Fibroblast of skin of right biceps (primary cell): ENCODE data around the gene SLC6A1.

Experiments
- DNase-seq: peaks from one replicate; pipeline ENCODE4 v3.0.0-alpha.2; 2013

SLC6A1 gene

DNA sequence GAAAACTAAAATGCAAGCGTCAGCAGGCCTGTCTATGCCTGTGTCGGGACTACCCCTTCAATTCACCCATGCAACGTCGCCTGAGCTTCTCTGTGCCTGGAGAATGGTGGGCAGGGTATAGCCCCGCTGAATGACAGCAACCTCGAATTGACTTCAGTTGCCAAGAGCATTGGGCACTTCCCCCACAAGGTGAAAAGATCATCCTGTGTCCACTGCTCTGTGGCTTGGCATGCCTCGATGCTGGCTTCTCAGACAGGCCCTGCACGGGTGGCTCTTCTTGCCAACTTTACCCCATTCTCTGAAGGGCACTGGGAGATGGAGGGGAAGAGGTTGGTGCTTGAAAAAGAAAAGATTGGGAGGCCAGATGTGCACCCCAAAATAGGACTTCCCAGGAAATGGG is 3.3 kb downstream of the SLC6A1 start:
- DNase-seq, result no peak

DNA sequence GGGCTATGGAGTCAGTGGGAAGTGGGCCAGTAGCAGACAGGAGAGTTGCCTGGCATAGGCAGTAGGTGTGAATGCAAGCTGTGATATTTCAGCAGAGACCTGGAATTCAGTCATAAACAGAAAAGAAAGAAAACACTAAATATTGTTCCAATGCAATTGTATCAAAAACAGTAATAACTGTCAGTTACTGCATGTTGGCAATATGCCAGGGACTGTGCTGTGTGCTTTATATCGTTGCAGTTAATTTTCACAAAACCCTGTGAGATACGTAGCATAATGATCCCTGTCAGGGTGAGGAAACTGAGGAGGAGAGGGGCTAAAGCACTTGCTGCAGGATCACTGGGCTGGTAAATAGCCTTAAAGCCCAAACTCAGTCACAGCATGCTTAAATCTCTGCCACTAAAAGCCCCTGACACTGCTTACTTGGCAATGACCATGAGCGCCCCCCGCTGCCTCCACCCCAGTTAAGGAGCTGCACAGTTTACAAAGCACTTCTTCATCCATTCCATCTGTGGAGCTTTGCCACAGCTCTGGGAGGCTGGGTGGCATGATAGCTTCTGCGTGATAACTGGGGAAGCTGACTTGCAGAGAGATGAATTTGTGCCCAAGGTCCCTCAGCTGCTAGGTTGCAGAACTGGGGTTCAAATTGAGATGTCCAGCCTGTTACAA is 3.9 kb downstream of the SLC6A1 start:
- no peak for DNase-seq

DNA sequence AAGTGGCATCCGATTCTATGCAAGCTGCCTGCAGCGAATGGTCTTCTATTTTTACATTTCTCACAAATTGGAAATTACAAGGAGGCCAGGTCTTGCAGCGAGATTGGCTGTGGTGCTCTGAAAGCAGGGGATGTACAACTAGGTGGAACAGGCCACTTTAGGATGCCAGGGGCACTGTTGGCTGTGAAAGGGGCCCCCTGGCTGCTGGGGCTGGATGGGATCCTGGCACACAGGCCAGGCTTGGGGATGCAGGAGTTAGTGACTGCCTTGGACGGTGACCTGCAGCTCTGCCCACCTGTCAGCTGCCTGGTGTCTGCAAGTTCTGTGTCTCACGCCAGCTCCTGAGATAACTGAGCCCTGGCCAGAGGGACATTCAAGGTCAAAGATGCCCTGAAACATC is 4.6 kb downstream of the SLC6A1 start:
- DNase-seq, result no peak

- no peak for DNase-seq
Observed at GRCh38 chr3:10998542-10998941, 6.0 kb downstream of the SLC6A1 start.

DNA sequence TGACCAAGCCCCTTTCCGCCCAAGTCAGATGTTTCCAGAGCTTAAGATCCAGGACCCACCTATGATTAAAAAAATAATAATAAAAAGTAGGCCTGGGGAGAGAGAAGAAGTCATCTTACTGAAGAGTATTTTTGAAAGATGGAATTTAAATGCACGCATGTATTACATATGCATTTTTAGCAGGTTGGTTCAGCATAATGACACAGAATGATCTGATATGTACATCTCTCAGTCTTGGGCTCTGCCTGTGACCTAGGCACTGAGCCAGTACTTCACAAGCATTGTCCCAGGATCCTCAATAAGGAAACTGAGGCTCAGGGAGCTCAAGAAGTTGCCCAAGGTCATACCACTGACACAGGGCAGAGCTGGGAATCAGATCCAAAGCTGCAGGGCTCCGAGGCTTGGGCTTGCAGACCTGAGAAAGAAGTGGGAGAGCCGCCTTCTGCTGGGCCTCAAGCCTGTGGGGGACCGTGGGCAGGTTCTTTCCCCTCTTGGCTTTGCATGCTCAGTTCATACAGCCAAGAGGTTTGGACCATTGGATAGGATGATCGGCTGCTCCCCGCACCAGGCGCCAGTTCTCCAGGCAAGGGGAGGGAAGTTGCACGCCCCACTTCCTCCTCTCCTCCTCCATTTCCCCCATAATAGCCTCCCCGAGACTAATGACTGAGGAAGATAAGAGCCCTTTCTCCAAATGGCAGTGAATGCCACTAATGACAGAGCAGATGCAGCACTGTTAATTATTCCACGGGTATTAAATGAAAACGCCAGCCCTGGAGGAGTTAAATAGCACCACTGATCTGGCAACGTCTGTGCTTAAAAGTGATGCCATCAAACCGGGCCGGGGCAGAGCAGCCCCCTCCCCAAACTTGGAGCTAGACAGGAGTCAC is 6.9 kb downstream of the SLC6A1 start:
- no peak for DNase-seq

GRCh38 chr3:11000528-11000927 is 8.0 kb downstream of the SLC6A1 start:
- DNase-seq, result no peak

- DNase-seq, result no peak
Observed at GRCh38 chr3:11001020-11001657, 8.6 kb downstream of the SLC6A1 start.

DNA sequence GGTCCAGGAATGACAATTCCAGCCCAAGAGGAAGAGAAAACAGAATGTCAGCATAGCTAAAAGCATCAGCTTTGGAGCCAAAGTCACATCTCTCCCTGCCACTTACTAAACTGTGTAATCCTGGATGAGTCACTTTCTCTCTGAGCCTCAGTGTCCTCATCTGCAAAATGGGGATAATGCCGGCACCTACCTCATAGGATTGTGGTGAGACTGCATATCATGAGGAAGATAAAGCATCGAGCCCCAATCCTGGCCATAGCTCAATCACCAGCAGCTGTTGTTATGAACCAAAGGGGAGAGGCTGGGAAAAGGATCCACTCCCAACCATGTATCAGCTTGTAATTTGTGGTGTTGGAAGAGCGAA is 9.1 kb downstream of the SLC6A1 start:
- DNase-seq, result no peak

GRCh38 chr3:11002371-11002807 is 9.8 kb downstream of the SLC6A1 start:
- no peak for DNase-seq

- DNase-seq, result no peak
Observed at GRCh38 chr3:11004563-11004962, 12.0 kb downstream of the SLC6A1 start.

- DNase-seq, result no peak
Observed at GRCh38 chr3:11005686-11006256, 13.2 kb downstream of the SLC6A1 start.

DNA sequence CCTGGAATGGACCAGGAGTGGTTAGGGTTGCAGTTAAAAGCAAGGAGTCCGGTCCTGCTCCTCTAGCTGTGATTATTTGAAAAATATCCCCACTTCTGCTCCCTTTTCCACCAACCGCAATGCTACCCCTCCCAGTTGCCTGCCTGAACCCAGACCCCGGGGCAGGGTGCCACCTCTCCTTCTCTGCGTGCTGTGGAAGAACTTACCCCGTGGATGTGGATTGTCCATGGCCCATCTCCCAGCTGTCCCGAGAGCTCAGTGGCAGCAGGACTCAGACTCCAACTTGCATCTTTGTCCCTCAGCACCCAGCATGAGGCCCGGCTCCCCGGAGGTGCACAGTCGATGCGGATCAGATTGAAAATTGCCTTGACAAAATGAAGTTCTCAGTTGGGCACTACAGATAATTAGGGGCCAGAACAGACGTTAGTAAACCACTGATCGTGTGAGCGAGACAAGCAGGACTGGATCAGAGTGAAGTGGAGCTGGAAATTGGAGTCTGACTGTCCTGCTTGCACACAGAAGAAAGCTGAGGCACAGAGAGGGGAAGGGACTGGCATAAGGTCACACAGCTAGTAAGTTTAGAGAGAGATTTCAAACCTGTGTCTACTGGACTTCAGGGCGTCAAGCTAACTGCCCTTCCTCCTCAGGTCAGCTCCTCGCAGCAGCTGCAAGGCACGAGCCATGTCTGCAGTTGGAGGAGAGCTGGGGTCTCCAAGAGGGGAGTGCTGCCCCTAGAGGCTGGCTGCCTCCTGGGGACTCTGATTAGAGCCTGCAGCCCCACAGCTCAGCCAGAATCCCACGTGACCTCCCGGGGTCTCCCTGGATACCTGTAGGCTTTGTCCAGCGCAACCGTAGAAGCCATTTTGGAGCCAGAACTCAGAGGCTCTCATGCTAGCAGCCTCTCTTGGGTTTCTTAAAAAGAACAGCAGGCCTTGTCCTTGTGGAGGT is 14.7 kb downstream of the SLC6A1 start:
- DNase-seq, result no peak

DNA sequence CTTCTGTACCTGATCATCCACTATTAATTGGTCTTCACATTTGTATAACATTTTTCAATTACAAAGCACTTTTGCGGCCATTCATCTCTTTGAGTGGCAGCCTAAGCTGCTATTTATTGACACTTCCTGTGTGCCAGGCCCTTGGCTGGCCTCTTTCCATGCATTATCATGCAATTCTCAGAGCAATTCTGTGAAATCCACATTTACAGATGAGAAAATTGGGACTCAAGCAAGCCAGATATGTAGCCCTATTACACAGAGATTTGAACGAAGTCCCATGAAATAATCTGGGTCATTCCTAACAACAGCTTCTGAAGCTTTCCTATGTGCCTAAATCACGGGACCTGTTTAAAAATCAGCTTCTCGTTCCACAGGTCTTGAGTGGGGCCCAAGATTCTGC is 17.4 kb downstream of the SLC6A1 start:
- no peak for DNase-seq

DNA sequence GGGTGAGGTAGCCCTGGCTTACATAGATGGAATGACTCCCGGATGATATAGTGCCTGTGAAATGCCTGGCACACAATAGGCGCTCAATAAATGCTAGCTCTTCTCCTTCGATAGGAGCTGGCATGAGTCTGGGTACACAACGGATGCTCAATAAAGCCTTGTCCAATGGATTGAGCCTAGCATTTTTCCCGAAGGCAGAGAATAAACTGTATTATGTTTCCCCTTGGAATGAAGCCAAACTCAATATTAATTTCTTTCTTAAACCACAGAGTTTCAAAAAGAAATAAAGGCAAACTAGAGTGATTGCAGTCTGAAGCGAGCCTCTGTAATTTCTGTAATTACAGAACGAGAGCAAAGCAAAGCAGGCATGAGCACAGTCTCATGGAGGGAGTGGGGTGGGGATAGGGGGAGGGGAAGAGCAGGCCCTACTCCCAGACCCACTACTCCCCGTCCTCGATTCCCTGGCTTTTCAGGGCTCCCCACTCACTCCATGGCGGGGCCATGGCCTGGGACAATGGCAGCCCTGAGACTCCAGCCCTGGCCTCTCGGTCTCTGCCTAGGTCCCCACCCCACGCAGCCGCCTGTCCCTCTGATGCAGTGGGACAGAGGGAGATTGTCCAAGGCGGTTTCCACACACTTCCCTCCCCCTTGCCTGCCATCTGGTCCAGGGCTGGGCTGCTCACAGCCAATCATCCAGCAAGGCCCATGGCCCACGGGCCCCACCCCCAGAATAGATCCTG is 18.0 kb downstream of the SLC6A1 start:
- no peak for DNase-seq

DNA sequence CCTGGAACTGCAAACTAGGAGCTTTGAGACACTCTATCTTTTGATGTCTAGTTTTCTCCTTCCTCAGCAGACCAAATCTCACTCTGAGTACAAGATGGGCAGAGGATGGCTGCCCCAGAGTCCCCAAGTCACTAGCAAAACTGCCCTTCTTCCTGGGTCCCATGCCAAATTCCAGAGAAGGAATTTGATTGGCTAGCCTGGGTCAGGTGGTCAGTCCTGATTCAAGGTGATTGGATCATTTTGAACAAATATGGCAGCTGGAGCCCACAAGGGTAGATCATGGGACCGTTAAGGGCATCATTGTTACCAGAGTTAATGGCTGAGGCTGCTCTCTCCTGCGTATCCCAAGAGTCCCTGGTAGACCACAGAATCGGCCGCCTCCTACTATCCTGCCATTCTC is 21.7 kb downstream of the SLC6A1 start:
- DNase-seq, result no peak

DNA sequence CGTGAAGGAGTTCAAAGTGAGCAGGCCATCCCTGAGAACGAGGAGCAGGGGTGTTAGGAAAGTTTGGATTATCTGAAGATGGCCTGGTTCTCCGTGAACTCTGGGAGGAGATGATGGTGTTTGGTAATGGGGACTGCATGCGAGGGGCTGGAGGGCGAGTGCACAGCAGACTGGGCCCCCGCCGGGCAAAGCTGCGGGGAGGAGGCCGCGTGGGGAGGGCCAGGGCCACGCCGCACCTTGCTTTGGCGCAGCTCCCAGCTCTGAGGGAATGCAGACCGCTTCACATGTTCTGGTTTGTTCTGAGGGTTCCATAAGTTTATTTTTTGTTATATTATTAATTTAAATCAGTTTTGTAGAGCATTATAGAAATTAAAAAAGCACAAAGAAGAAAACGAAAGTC is 22.2 kb downstream of the SLC6A1 start:
- DNase-seq, result no peak

GRCh38 chr3:11015369-11015768 is 22.8 kb downstream of the SLC6A1 start:
- DNase-seq, result no peak

- DNase-seq, result no peak
Observed at GRCh38 chr3:11016727-11017126, 24.2 kb downstream of the SLC6A1 start.

DNA sequence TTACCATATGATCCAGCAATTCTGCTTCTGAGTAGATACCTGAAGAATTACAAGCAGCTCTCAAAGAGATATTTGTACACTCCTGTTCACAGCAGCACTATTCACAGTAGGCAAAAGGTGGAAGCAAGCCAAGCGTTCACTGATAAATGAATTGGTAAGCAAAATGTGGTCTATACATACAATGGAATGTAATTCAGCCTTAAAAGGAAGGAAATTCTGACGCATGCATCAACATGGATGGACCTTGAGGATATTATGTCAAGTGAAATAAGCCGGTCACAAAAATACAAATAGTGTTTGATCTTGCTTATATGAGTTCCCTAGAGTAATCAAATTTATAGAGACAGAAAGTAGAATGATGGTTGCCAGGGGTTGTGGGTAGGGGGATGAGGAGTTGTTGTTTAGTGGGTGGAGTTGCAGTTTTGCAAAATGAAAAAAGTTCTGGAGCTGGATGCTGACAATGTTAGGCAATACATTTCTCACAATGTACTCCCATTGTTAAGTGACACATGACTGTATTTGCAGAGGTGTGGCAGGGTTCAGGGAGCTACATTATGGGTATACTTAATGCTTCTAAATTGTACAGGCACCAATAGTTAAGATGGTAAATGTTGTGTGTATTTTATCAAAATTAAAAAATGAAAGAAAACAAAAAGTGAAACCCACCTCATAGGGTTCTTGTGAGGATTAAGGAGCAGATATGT is 26.7 kb downstream of the SLC6A1 start:
- no peak for DNase-seq

DNA sequence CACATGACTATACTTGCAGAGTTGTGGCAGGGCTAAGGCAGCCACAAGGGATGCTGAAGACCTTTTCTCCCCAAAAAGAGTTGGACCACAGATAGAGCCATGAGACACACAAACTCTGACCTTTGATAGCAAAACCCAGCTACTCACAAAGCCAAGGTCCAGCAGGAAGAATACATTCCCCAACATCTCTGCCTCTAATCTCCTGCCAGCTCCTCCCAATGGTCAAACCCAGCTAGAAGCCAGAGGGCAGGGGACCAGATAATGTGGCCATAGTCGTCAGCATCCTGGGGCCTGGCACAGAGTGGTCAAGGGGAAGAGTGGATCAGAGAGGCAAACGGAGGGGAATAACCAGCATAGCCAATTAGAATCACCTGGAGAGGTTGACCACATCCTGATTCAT is 28.2 kb downstream of the SLC6A1 start:
- DNase-seq, result no peak

- no peak for DNase-seq
Observed at GRCh38 chr3:11021611-11022011, 29.1 kb downstream of the SLC6A1 start.
